Fibroblast of skin of right biceps (primary cell): ENCODE data around the gene REM2.
"Not testable (repeated sequence)": the region's sequence is repeated elsewhere in the genome, so short reads cannot be mapped to it uniquely, and the experiment has no call there.

ENCODE experiments used
- DNase-seq: peaks from one replicate; pipeline ENCODE4 v3.0.0-alpha.2; 2013

REM2 gene

DNA sequence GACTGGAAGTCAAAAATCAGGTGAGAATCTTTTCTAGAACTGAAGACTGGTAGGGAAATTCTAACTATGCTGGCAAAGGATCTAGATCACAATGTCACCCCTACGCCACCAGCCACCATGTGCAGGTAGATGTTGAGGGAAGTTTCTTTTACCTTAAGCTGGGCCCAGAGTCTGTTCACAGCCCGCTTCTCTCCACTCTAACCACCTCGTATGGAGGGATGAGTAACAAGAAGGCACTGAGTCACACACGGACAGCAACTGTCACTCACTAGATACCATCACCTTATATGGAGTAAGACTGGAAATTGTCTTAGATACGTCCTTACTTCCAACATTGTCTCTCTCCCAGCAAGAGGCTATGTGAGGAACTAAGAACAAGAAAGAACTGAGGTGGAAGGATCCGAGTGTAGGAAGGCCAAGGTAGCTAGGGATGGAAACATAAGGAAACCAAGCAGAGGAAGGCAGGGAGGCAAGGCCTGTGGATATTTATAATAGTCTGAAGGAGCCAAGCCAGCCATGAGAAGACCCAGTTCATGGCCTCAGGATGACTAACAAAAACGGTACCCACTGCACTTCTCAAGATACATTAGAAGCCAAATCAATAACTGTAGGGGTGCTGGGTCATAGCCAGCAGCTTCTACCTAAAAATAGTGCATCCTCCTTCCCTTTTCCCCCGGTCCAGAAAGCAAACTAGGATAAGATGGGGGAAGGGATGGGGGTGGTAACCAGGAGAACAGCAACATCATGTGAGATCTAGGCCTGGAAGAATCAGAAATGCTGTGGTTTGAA, 15.5 kb downstream of the REM2 start:
- peak; percentile 91 for DNase-seq

DNA sequence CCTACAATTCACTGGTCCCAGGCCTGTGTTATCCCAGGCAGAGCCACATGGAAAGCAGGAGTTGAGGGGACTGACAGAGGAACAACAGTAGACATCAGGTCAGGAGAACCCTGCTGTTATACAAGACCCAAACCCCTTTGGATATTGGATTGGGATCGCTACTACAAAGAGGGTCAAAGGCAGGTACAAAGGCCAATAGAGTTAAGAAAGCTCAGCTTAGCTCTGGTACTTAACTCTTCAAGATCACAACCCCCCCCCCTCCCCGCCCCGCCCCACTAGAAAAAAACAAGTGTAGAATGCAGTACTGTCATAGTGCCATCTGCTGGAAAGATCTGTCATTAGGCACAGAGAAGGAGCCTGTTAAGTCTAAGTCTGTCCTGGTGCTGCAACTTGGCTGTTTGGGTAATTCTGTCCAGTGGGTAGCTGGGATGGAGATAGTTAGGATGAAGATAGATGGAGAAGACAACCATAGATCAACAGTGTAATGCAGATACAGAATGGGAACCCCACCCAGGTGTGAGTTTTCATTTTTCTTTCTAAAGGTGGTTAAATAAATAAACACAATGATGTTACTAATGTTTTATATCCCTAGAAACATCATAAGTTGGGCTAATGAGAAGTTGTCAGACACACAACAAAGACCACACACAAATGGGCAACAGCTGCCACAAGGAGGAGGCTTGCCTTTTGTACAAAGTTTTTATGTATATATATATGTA, 17.2 kb downstream of the REM2 start:
- peak; percentile 78 for DNase-seq

DNA sequence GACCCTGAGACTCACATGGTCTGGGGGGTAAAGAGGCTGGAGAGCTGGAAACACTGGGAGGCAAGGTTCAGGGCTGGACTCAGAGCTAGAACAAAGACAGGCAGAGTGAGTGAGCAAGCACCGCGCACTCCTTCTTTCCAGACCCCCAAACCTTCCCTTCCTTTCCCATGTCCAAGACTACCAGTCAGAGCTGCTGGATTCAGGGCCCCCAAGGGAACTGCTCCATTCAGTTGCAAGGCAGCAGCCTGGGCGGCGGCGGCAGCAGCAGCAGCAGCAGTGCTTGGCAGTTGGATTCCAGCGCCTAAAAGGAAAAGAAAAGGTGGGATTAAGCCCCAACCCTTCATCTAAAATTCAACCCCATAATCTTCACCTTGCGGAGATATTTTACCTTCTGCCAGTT, 18.8 kb downstream of the REM2 start:
- no peak for DNase-seq

DNA sequence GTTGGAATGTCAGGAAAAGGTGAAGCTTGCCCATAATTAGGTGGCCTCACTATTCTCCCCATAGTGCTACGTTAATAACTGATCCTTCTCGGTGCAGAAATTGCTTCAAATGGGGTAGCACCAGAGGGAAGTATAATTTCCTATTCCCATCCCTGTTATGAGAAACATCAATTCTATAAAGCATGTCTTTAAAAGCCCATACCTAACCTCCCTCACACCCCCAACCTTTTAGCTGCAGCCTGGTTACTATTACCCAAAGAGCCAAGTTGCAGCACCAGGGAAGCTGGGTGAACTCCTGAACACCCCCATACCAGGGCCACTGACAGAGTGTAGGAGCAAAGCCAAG, 20.7 kb downstream of the REM2 start:
- DNase-seq: no peak

DNA sequence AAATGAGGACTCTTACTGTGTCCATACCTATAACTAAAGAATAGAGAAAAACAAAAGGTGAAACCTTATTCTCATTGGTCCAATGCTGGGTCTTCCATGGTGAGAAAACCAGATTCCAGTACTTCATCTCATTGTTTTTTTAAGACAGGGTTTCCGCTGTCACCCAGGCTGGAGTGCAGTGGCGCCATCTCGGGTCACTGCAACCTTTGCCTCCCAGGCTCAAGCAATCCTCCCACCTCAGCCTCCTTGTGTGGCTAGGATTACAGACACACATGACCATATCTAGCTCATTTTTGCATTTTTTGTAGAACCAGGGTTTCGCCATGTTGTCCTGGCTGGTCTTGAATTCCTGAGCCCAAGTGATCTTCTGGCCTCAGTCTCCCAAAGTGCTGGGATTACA, 22.6 kb downstream of the REM2 start:
- DNase-seq: no peak

DNA sequence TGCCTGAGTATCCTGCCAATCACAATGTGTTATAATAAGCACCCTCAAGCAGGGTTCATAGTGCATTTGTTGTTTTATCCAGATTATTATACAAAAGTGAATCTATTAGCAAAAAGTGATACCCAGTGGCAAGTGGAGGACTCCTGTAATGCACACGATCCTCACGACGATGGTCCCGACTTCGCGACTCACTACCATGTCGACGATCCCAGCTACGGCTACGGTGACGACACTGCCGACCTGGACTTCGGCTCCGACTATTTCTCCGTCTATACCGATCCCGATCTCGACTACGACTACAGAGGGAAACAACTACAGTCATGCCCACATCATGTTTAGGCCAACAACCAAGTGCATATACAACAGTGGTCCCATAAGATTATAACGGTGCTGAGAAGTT, 23.1 kb downstream of the REM2 start:
- no peak for DNase-seq

- no peak for DNase-seq
Observed at GRCh38 chr14:22907429-22907828, 24.4 kb downstream of the REM2 start.

DNA sequence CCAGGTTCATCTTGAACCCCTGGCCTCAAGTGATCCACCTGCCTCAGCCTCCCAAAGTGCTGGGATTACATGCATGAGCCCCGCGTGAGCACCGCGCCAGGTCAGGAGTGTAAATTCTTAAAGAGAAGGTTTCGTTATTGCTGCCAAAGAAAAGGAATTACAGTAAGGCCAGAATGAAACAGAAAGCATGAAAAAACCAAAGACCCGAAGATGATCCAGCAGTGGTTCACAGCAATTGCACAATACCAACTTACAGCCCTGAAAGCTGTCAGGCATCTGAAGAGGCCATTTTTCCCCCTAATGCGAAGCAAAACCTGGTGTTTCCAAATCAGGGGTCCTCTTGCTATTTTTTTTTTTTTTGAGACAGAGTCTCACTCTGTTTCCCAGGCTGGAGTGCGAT, 25.6 kb downstream of the REM2 start:
- DNase-seq: no peak

GRCh38 chr14:22910916-22911315, 27.9 kb downstream of the REM2 start:
- no peak for DNase-seq

DNA sequence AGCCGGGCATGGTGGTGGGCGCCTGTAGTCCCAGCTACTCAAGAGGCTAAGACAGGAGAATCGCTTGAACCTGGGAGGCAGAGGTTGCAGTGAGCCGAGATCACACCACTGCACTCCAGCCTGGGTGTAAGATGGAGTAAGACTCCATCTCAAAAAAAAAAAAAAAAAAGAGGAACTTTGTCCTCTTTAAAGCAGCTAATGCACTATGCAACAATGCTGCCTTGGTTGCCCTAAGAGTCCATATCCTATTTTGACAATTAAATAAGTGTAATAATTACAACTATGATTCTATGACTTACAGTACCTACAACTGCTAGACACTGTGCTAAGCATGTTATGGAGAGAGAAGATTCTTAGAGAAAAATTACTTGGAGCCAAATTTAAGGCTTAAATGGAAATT, 31.8 kb downstream of the REM2 start:
- DNase-seq: not testable (repeated sequence)

DNA sequence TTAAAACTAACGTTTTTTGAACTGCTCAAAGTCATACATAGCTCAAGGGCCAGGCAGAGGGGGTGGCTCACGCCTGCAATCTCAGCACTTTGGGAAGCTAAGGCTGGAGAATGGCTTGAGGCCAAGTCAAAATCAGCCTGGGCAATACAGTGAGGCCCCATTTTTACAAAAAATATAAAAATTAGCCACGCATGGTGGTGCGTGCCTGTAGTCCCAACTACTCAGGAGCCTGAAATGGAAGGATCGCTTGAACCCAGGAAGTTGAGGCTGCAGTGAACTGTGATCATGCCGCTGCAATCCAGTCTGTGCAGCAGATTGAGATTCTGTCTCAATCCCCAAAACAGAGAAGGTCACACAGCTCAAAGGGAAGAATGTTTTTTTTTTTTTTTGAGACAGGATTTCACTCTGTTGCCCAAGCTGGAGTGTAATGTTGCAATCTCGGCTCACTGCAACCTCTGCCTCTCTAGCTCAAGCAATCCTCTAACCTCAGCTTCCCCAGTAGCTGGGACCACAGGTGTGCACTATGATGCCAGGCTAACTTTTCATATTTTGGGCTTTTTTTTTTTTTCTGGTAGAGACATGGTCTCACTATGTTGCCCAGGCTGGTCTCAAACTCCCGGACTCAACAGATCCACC, 33.0 kb downstream of the REM2 start:
- DNase-seq: peak; percentile 8

DNA sequence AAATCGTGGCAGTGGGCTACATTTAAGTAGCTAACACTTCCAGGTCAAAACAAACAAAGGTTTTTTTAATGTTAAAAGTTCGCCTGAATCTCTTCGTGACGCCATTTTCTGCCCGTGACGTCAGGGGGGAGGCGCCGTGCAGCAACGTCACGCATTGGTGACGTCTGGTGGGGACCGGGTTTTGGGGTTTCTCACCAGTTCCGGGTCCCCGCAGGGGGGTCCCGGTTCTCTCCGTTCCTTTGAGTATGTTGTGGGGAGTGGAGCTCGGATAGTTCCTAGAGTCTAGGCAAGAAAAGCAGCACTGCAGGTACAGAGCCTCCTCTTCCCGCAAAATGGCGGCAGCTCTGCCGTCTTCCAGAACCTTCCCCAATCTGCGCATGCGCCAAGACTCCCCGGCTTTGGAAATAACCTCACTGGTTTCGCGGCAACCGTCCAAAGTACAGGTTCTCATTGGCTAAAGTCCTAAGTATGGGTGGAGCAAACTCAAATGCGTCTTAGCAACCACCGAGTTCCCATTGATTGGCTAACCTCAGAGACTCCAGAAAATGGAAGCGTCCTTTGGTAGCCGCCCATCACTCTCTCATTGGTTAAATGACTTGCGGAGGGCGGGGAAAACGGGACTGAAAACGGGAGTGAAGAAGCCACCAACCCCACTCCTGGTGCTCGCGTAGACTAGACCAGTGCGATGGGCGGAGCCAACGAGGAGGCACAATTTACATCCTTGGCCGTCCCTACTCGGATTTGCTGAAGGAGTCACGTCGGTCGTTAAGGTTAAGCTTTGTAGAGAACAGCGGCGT, 36.0 kb downstream of the REM2 start, which contains the start of gene RBM23:
Gene RBM23 (minus strand): TSS at position 346 of the 797 bp plus-strand sequence.
- DNase-seq: peak; percentile 100

GRCh38 chr14:22919601-22919921, 36.5 kb downstream of the REM2 start:
- no peak for DNase-seq

DNA sequence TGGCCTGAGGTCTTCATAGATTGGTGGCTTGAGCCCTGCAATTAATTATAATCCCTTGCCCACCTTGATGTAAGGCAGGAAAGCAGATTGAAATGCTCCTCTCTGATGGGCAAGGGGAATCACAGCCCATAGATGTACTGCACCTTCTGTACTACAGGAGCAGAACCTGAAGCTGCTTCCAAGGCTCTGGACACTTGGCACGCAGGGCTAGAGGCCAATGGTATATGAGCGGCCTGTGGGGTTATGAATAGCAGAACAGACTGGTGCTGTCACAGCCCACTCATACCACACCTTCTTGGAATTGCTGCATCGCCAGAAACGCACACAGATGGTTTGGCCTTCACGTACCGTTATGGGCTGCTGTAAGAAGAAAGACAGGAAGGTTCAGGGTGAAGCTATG, 37.7 kb downstream of the REM2 start:
- DNase-seq: no peak

DNA sequence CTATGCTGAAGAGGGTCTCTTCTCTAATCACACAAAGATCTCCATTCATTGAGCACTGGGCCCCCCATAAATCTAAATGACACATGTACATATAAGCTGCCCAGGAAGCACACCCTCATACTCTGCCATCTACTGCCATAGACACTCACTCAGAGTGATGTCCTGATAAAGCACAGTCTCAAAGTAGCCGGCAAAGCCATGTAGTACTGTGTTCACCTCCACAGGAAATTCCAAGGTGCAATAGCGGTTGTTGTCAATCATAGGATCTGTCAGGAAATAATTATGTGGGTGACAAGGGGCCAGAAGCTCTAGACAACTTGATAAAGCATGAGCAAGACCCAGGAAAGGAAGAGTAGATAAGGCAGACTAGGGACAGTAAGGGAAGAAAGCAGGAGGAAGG, 39.3 kb downstream of the REM2 start:
- no peak for DNase-seq

GRCh38 chr14:22923746-22924145, 40.7 kb downstream of the REM2 start:
- no peak for DNase-seq

- DNase-seq: no peak
Observed at GRCh38 chr14:22925513-22925912, 42.5 kb downstream of the REM2 start.

DNA sequence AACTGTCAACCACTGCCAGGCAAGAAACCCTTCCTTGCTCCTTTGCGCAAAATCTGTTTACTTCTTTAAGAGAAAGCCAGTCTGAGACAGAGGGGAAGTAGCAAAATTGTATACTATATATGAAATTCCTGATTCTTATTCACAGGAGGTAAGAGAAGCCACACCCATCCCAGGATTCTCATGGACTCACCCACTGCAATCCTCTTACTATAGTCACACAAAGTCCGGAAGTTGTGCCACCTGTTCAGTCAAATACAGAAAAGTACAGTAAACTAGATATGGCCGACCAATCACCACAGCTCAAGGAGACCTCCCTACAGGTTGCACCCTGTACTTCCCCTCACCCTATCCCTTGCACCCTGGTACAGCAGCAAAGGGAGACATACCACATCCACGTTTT, 43.3 kb downstream of the REM2 start:
- DNase-seq: no peak

DNA sequence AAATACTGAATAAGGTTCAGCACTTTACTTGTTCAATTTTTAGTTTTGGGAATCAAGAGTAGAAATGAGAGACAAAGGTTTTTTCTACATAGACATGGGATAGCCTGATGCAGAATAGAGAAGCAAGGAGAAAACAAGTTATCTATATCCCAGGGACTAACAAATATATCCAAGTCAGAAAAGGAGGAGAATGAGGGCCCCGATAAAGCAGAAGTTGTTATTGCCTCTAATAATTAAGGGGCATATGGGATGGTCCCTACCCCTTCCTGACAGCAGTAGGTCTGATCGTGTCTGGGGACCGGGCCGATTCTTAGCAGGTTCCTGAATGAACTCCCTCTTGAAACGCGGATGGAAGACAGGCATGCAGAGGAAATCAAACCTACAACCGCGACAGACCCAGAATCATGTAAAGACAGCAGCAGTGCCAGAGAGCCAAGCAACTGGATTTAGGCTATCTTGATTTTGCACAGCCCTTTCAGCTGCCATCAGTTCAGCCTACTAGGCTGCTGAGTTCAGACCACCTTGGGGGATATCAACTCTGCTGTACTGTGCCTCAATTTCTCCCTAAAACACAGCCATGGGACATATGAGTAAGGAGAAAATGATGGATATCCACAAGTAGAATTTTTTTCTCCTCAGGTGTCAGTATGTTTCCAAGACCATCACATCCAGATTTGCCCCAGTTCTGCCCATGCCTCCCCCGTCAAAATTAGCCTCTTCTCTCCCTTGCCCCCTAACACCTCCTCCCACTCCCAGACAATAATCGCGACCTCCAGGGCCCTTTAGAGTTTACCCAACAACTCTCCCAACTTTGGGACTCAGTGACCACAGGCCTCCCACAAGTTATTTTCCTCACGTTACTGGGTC, 45.4 kb downstream of the REM2 start:
- DNase-seq: no peak

GRCh38 chr14:22929104-22929960, 46.3 kb downstream of the REM2 start, which contains the start of gene PRMT5:
TSS of gene PRMT5 (minus strand) at chr14:22929376. CDS start at chr14:22929361, 15 bp downstream.
- peak; percentile 100 for DNase-seq

GRCh38 chr14:22929961-22930364, 46.9 kb downstream of the REM2 start:
- DNase-seq: no peak
